HCT116 (cell line): ENCODE results near the gene TCEAL4. TPM values are rescaled to one million over a fixed set of nuclear protein-coding genes. Genes with fewer than 3 reads are reported as not detected.

Experiments used
- ATAC-seq: fragments of 200-7000 bp; cut with Tn5 transposase; 2 replicates; pipeline ENCODE4 v1.9.1; 2020; ENCODE audit warnings: mild to moderate bottlenecking, moderate library complexity
- BruUV-seq: library from RNA; stranded (reverse); fragments of 400-500 nt; replicated peaks from 2 replicates; lab custom pipeline; 2021; lab: Mats Ljungman, UMichigan
- CTCF ChIA-PET: fragments of 300-600 bp; sonication (Branson Sonifier 250); formaldehyde crosslinking; loops from one replicate; lab custom pipeline; 2021; ENCODE audit warnings: antibody characterized with exemption; lab: Charles Lee
- POLR2A ChIA-PET: fragments of 300-600, 350-600 bp; sonication (Branson Sonifier 250); formaldehyde crosslinking; loops from one replicate; lab custom pipeline; 2021; ENCODE audit warnings: antibody characterized with exemption; lab: Charles Lee
- RAD21 ChIA-PET, 2 experiments: fragments of 300-600 bp; sonication (Branson Sonifier 250); formaldehyde crosslinking; loops; one replicate each; lab custom pipeline; 2023; ENCODE audit warnings: low total read pairs in 2 of 2; ENCODE audit not compliant: uncharacterized antibody in 2 of 2, unreplicated experiment in 2 of 2, low non-redundant PET in 1 of 2; lab: Charles Lee
- DNase-seq: peaks from one replicate; pipeline ENCODE4 v3.0.0-alpha.2; 2010; ENCODE audit warnings: low read depth, low spot score
- H2AFZ ChIP-seq: fragments of 200-600 bp; shearing (Covaris generic), sonication (generic); 2 replicates; pipeline ENCODE4 v1.6.1; 2017; ENCODE audit warnings: low read depth, mixed run types, mixed read lengths, antibody characterized with exemption, low read length; ENCODE audit not compliant: poor library complexity, severe bottlenecking
- H3K27ac ChIP-seq: 2 replicates; pipeline ENCODE4 v1.5.1; 2012; ENCODE audit warnings: low read depth, low read length
- H3K27me3 ChIP-seq: fragments of 200-600 bp; sonication (generic); 2 replicates; pipeline ENCODE4 v1.6.1; 2016; ENCODE audit warnings: mixed run types, low read length, mixed read lengths; ENCODE audit not compliant: insufficient read depth
- H3K36me3 ChIP-seq, 2 experiments: fragments of 200-500 bp in 1 of 2; fragments of 200-600 bp in 1 of 2; sonication (Bioruptor generic) in 1 of 2; sonication (generic) in 1 of 2; 2 replicates each; pipeline versions ENCODE4 v1.5.1 to v1.6.1; 2014 to 2016; ENCODE audit warnings: low read length in 2 of 2, inconsistent platforms in 1 of 2, mixed read lengths in 1 of 2, mixed run types in 1 of 2; ENCODE audit not compliant: insufficient read depth in 2 of 2, control insufficient read depth in 1 of 2
- H3K4me1 ChIP-seq, 2 experiments: fragments of 200-600 bp in 1 of 2; sonication (generic) in 1 of 2; 2 replicates each; pipeline versions ENCODE4 v1.5.1 to v1.6.1; 2012 to 2017; ENCODE audit warnings: low read length in 2 of 2, inconsistent platforms in 1 of 2, mild to moderate bottlenecking in 1 of 2, mixed read lengths in 1 of 2, mixed run types in 1 of 2, moderate library complexity in 1 of 2; ENCODE audit not compliant: insufficient read depth in 2 of 2, control insufficient read depth in 1 of 2
- H3K4me2 ChIP-seq: fragments of 200-600 bp; sonication (generic); 2 replicates; pipeline ENCODE4 v1.6.1; 2017; ENCODE audit warnings: mixed run types, low read length, mixed read lengths
- H3K4me3 ChIP-seq, 2 experiments: fragments of 200-600 bp in 1 of 2; sonication (generic) in 1 of 2; replicated peaks in 1 of 2; 2 replicates each; pipeline ENCODE4 v1.5.1; 2011 to 2016; ENCODE audit warnings: low read length in 2 of 2, control low read depth in 1 of 2, low read depth in 1 of 2, mild to moderate bottlenecking in 1 of 2, mixed read lengths in 1 of 2, mixed run types in 1 of 2
- H3K79me2 ChIP-seq: fragments of 200-600 bp; sonication (generic); 2 replicates; pipeline ENCODE4 v1.6.1; 2017; ENCODE audit warnings: mild to moderate bottlenecking, mixed run types, low read length, moderate library complexity, mixed read lengths; ENCODE audit not compliant: insufficient read depth
- H3K9ac ChIP-seq: fragments of 200-600 bp; sonication (generic); 2 replicates; pipeline ENCODE4 v1.6.1; 2016; ENCODE audit warnings: low read length, mixed read lengths
- H3K9me2 ChIP-seq: fragments of 200-600 bp; sonication (generic), shearing (Covaris generic); 2 replicates; pipeline ENCODE4 v1.6.1; 2017; ENCODE audit warnings: mixed run types, mild to moderate bottlenecking, moderate library complexity; ENCODE audit not compliant: insufficient read depth
- H3K9me3 ChIP-seq, 2 experiments: fragments of 200-500 bp in 1 of 2; fragments of 200-600 bp in 1 of 2; sonication (Bioruptor generic) in 1 of 2; sonication (generic) in 1 of 2; 2 replicates each; pipeline ENCODE4 v1.6.1; 2014 to 2017; ENCODE audit warnings: low read length in 2 of 2, mixed read lengths in 2 of 2, inconsistent platforms in 1 of 2, low read depth in 1 of 2, mild to moderate bottlenecking in 1 of 2, mixed run types in 1 of 2, moderate library complexity in 1 of 2; ENCODE audit not compliant: control insufficient read depth in 1 of 2, insufficient read depth in 1 of 2
- H4K20me1 ChIP-seq: fragments of 200-600 bp; sonication (generic), shearing (Covaris generic); 2 replicates; pipeline ENCODE4 v1.6.1; 2017; ENCODE audit warnings: mixed run types, mild to moderate bottlenecking, moderate library complexity; ENCODE audit not compliant: insufficient read depth
- CTCF ChIP-seq, 3 experiments: fragments of 200-600 bp in 1 of 3; sonication (generic) in 1 of 3; IDR thresholded peaks in 2 of 3; conservative IDR thresholded peaks in 1 of 3; 2 replicates each; pipeline ENCODE4 v1.5.1; 2012 to 2017; ENCODE audit warnings: low read depth in 2 of 3, low read length in 2 of 3, antibody characterized with exemption in 1 of 3, borderline replicate concordance in 1 of 3, control low read depth in 1 of 3, mild to moderate bottlenecking in 1 of 3, mixed read lengths in 1 of 3, mixed run types in 1 of 3, moderate library complexity in 1 of 3; ENCODE audit not compliant: insufficient read depth in 1 of 3
- EZH2 ChIP-seq: fragments of 200-600 bp; sonication (generic); IDR thresholded peaks from 2 replicates; pipeline ENCODE4 v1.6.1; 2017; ENCODE audit warnings: antibody characterized with exemption, mixed run types
- JUND ChIP-seq: IDR thresholded peaks from 2 replicates; pipeline ENCODE4 v1.6.1; 2012
- MAX ChIP-seq: IDR thresholded peaks from 2 replicates; pipeline ENCODE4 v1.6.1; 2012
- POLR2A ChIP-seq: IDR thresholded peaks from 2 replicates; pipeline ENCODE4 v1.7.0; 2011; ENCODE audit warnings: borderline replicate concordance; ENCODE audit not compliant: insufficient read depth, insufficient read length; ENCODE audit errors: extremely low read depth
- RAD21 ChIP-seq: IDR thresholded peaks from 2 replicates; pipeline ENCODE4 v1.6.1; 2012; ENCODE audit warnings: low read depth, mild to moderate bottlenecking
- SP1 ChIP-seq: IDR thresholded peaks from 2 replicates; pipeline ENCODE4 v1.6.1; 2012; ENCODE audit warnings: low read depth
- intact Hi-C: fragments of 100-400 bp; cut with micrococcal nuclease; formaldehyde crosslinking; loops from 2 replicates; pipeline ENCODE4 v1.10.0; 2022
- total RNA-seq: library from RNA; stranded (reverse); gene quantifications from one replicate; pipeline ENCODE4 v1.2.1, GENCODE V29; 2021; ENCODE audit not compliant: unreplicated experiment

TCEAL4 gene
- total RNA-seq, 1 experiment from 2014 or later, result 23.5 TPM

GRCh38 chrX:103565752-103566151 is 19.6 kb upstream of the TCEAL4 start:
- no peak for ATAC-seq
- CTCF ChIA-PET, result no interaction called here

More at GRCh38 chrX:103565752-103566151, 19.6 kb upstream of the TCEAL4 start:
- no peaks in the 10 kb centered on the region for H3K9me2 ChIP-seq
- H3K27me3 ChIP-seq, result no peaks in the 10 kb centered on the region
- H3K4me1 ChIP-seq, result peaks cover 0 to 10% of the 10 kb centered on the region in 2 experiments; a peak in 2 of 4 replicates
- no peaks in the 10 kb centered on the region for H3K36me3 ChIP-seq
- no TSS peak for BruUV-seq
- H2AFZ ChIP-seq, result no peak overlapping the region
- no peak overlapping the region for H3K9ac ChIP-seq
- intact Hi-C loops, result no loop called here
- no peak overlapping the region for H3K4me3 ChIP-seq
- H3K79me2 ChIP-seq, result no peaks in the 10 kb centered on the region
- POLR2A ChIA-PET, result no interaction called here
- TF ChIP-seq JUND (no peak), EZH2 (no peak), POLR2A (no peak), RAD21 (no peak), SP1 (no peak), CTCF (IDR thresholded peaks at IDR 0.05 in 2 of 3, conservative IDR thresholded peaks at IDR 0.05 in 1 of 3; ENCODE audit: borderline replicate concordance in 1 of 3, insufficient read depth in 1 of 3, low read depth in 2 of 3, low read length in 2 of 3) (no peak), MAX (no peak)
- TF ChIP-seq, all 23 proteins: peak for 0
- H3K27ac ChIP-seq, result no peak overlapping the region
- H4K20me1 ChIP-seq, result no peaks in the 10 kb centered on the region
- no peak overlapping the region for H3K4me2 ChIP-seq
- no peak for DNase-seq
- RAD21 ChIA-PET, result no interaction called here
- H3K9me3 ChIP-seq, result no peaks in the 10 kb centered on the region
